WTC11 (cell line): ENCODE results near the gene SND1. TPM values are rescaled to one million over a fixed set of nuclear protein-coding genes. Genes with fewer than 3 reads are reported as not detected.

Experiments
- ATAC-seq: fragments of 200-7000 bp; cut with Tn5 transposase; 2 replicates; pipeline ENCODE4 v1.10.0; 2021; ENCODE audit warnings: mild to moderate bottlenecking, moderate library complexity
- CTCF ChIA-PET: fragments of 300-600 bp; sonication (Branson Sonifier 250); formaldehyde crosslinking; loops from one replicate; lab custom pipeline; 2021; ENCODE audit warnings: antibody characterized with exemption; lab: Charles Lee
- POLR2A ChIA-PET: fragments of 350-600 bp; sonication (Branson Sonifier 250); formaldehyde crosslinking; loops from one replicate; lab custom pipeline; 2021; ENCODE audit warnings: antibody characterized with exemption; lab: Charles Lee
- DNase-seq: peaks from one replicate; pipeline ENCODE4 v3.0.0; 2021; ENCODE audit warnings: low spot score
- H3K27ac Mint-ChIP-seq: 2 replicates; pipeline ENCODE4 v1.8.0; 2021; ENCODE audit warnings: mixed read lengths
- H3K27me3 Mint-ChIP-seq: 2 replicates; pipeline ENCODE4 v1.8.0; 2021; ENCODE audit warnings: low read depth, mild to moderate bottlenecking, moderate library complexity, mixed read lengths
- H3K36me3 Mint-ChIP-seq: 2 replicates; pipeline ENCODE4 v1.8.0; 2021; ENCODE audit warnings: mixed read lengths
- H3K4me1 Mint-ChIP-seq: 2 replicates; pipeline ENCODE4 v1.8.0; 2022; ENCODE audit warnings: mixed read lengths
- H3K4me3 Mint-ChIP-seq: 2 replicates; pipeline ENCODE4 v1.8.0; 2021; ENCODE audit warnings: mild to moderate bottlenecking, moderate library complexity, mixed read lengths
- H3K9me3 Mint-ChIP-seq: 2 replicates; pipeline ENCODE4 v1.8.0; 2021; ENCODE audit warnings: mixed read lengths
- AFF4 ChIP-seq: sonication (generic); formaldehyde crosslinking; IDR thresholded peaks from 2 replicates; pipeline ENCODE4 v1.8.1; 2023; ENCODE audit warnings: mild to moderate bottlenecking, missing genetic modification reagents, borderline replicate concordance
- ATF1 ChIP-seq: sonication (generic); formaldehyde crosslinking; IDR thresholded peaks from 2 replicates; pipeline ENCODE4 v1.8.1; 2023; ENCODE audit warnings: mild to moderate bottlenecking, moderate library complexity, missing genetic modification reagents
- CREB1 ChIP-seq: sonication (generic); formaldehyde crosslinking; IDR thresholded peaks from 2 replicates; pipeline ENCODE4 v1.8.0; 2023; ENCODE audit warnings: mild to moderate bottlenecking, missing genetic modification reagents
- CREM ChIP-seq: sonication (generic); formaldehyde crosslinking; IDR thresholded peaks from 2 replicates; pipeline ENCODE4 v1.8.1; 2022; ENCODE audit warnings: mild to moderate bottlenecking, missing genetic modification reagents, moderate library complexity
- EMX1 ChIP-seq: fragments of 250-450 bp; sonication (Bioruptor Pico); IDR thresholded peaks from 2 replicates; pipeline ENCODE4 v1.8.0; 2021; ENCODE audit warnings: mild to moderate bottlenecking
- ETV6 ChIP-seq: sonication (generic); formaldehyde crosslinking; IDR thresholded peaks from 2 replicates; pipeline ENCODE4 v1.8.1; 2022; ENCODE audit warnings: mild to moderate bottlenecking, missing genetic modification reagents
- FOXJ3 ChIP-seq: sonication (generic); formaldehyde crosslinking; IDR thresholded peaks from 2 replicates; pipeline ENCODE4 v1.9.0; 2021; ENCODE audit warnings: missing genetic modification reagents, mild to moderate bottlenecking, borderline replicate concordance
- GRHL2 ChIP-seq: fragments of 250-450 bp; sonication (Bioruptor Pico); IDR thresholded peaks from 2 replicates; pipeline ENCODE4 v1.8.0; 2022; ENCODE audit warnings: mild to moderate bottlenecking, moderate library complexity; ENCODE audit not compliant: insufficient replicate concordance, severe bottlenecking
- IRF2 ChIP-seq: sonication (generic); formaldehyde crosslinking; IDR thresholded peaks from 2 replicates; pipeline ENCODE4 v1.8.0; 2022; ENCODE audit warnings: low read depth, missing genetic modification reagents, borderline replicate concordance
- KAT7 ChIP-seq: sonication (generic); formaldehyde crosslinking; IDR thresholded peaks from 2 replicates; pipeline ENCODE4 v1.8.1; 2023; ENCODE audit warnings: missing genetic modification reagents, mild to moderate bottlenecking, borderline replicate concordance
- MXD4 ChIP-seq: fragments of 250-450 bp; sonication (Bioruptor Pico); IDR thresholded peaks from 2 replicates; pipeline ENCODE4 v1.8.0; 2021; ENCODE audit warnings: mild to moderate bottlenecking, moderate library complexity, borderline replicate concordance
- NR1H2 ChIP-seq: sonication (generic); formaldehyde crosslinking; IDR thresholded peaks from 2 replicates; pipeline ENCODE4 v1.9.0; 2021; ENCODE audit warnings: mild to moderate bottlenecking, moderate library complexity, missing genetic modification reagents
- OVOL2 ChIP-seq: fragments of 250-450 bp; sonication (Bioruptor Pico); IDR thresholded peaks from 2 replicates; pipeline ENCODE4 v1.9.0; 2021; ENCODE audit warnings: mild to moderate bottlenecking, borderline replicate concordance
- RORB ChIP-seq: fragments of 250-450 bp; sonication (Bioruptor Pico); IDR thresholded peaks from 2 replicates; pipeline ENCODE4 v1.9.0; 2021; ENCODE audit warnings: mild to moderate bottlenecking
- SP1 ChIP-seq: sonication (generic); formaldehyde crosslinking; conservative IDR thresholded peaks from 2 replicates; pipeline ENCODE4 v1.8.1; 2022; ENCODE audit warnings: missing genetic modification reagents
- ZNF416 ChIP-seq: fragments of 250-450 bp; sonication (Bioruptor Pico); IDR thresholded peaks from 2 replicates; pipeline ENCODE4 v1.9.0; 2021; ENCODE audit warnings: mild to moderate bottlenecking, inconsistent platforms
- ZNF532 ChIP-seq: fragments of 250-450 bp; sonication (Bioruptor Pico); IDR thresholded peaks from 2 replicates; pipeline ENCODE4 v1.9.0; 2021; ENCODE audit warnings: mild to moderate bottlenecking, borderline replicate concordance
- total RNA-seq: library from RNA; stranded (reverse); gene quantifications from 3 replicates; pipeline ENCODE4 v1.2.3, GENCODE V29; 2021
- TF ChIP-seq, protein P1 (sequence below): sonication (generic); formaldehyde crosslinking; IDR thresholded peaks from 2 replicates; pipeline ENCODE4 v1.8.1; 2023; ENCODE audit warnings: mild to moderate bottlenecking, moderate library complexity, missing genetic modification reagents
- TF ChIP-seq, protein P2 (sequence below): fragments of 250-450 bp; sonication (Bioruptor Pico); IDR thresholded peaks from 2 replicates; pipeline ENCODE4 v1.9.0; 2021; ENCODE audit warnings: mild to moderate bottlenecking
- TF ChIP-seq, protein P3 (sequence below): sonication (generic); formaldehyde crosslinking; conservative IDR thresholded peaks from 2 replicates; pipeline ENCODE4 v1.8.1; 2022; ENCODE audit warnings: mild to moderate bottlenecking, missing genetic modification reagents

SND1 gene
- total RNA-seq, 1 experiment from 2014 or later, result 261 TPM

DNA sequence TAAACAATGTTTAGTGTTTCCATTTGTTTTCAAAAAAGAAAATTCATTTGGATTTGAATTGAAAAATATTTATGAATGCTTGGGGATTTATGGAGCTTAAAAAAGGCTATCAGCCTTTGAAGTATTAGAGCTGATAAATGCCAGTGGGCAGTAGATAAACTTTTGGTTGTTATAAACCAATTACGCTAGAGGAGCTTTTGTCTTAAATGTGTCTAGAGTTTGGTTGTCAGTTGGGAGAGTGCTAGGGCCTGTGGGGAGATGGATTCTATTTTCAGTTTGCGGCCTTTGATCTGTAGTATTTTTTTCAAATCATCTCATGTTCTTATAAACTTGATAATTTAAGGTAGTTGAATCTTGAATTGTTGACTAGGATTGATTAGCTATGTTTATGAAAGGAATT is 104.0 kb downstream of the SND1 start:
- TF ChIP-seq IRF2 (CRISPR knock-in tag), result no peak
- no peak for TF ChIP-seq GRHL2 (CRISPR knock-in tag)
- no peak for TF ChIP-seq ZNF416 (CRISPR knock-in tag)
- TF ChIP-seq AFF4 (CRISPR knock-in tag), result no peak
- TF ChIP-seq CREB1 (CRISPR knock-in tag), result no peak
- TF ChIP-seq CREM, result no peak
- TF ChIP-seq, protein P1, sequence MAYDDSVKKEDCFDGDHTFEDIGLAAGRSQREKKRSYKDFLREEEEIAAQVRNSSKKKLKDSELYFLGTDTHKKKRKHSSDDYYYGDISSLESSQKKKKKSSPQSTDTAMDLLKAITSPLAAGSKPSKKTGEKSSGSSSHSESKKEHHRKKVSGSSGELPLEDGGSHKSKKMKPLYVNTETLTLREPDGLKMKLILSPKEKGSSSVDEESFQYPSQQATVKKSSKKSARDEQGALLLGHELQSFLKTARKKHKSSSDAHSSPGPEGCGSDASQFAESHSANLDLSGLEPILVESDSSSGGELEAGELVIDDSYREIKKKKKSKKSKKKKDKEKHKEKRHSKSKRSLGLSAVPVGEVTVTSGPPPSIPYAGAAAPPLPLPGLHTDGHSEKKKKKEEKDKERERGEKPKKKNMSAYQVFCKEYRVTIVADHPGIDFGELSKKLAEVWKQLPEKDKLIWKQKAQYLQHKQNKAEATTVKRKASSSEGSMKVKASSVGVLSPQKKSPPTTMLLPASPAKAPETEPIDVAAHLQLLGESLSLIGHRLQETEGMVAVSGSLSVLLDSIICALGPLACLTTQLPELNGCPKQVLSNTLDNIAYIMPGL (CRISPR knock-in tag), result no peak
- no peak for TF ChIP-seq ETV6 (CRISPR knock-in tag)
- H3K27me3 Mint-ChIP-seq, result no peaks in the 10 kb centered on the region
- DNase-seq (no peak), ATAC-seq (no peak)
- ChIA-PET POLR2A (no interaction called here), CTCF (interaction anchor here (0.8 to 1.7 kb wide), 3 partner anchors 30 to 44 kb away, joined by 3 to 10 read pairs (median 4); no protein-coding TSS in a partner anchor)
- no peaks in the 10 kb centered on the region for H3K9me3 Mint-ChIP-seq
- no peaks in the 10 kb centered on the region for H3K36me3 Mint-ChIP-seq
- no peak overlapping the region for H3K27ac Mint-ChIP-seq
- peaks cover 50% of the 10 kb centered on the region for H3K4me1 Mint-ChIP-seq
- no peak overlapping the region for H3K4me3 Mint-ChIP-seq

DNA sequence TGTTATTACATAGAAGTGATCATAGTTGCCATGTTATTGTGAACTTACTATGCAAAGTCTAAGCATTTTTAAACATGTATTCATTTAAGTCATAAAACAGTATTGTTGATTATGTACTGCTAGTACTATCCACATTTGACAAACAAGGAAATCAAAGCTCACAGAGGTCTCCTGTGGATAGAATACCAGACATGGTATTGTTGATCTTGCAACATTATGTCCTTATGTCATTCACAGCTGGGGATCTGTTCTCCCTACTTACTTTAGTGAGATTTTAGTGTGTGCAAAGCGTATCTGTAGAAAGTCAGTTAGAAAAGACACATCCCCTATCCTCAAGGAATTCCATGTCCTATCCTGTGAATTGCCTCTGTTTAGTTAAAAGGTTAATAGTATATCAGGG is 106.1 kb downstream of the SND1 start:
- Mint-ChIP-seq H3K4me3 (no peak overlapping the region), H3K36me3 (no peaks in the 10 kb centered on the region), H3K4me1 (peaks cover 54% of the 10 kb centered on the region), H3K27ac (no peak overlapping the region), H3K9me3 (no peaks in the 10 kb centered on the region), H3K27me3 (no peaks in the 10 kb centered on the region)
- ChIA-PET CTCF (interaction anchor here (1.9 kb wide), 1 partner anchor 35 kb away, joined by 7 read pairs; no protein-coding TSS in a partner anchor), POLR2A (no interaction called here)
- ATAC-seq (no peak), DNase-seq (no peak)
- no peak for TF ChIP-seq OVOL2 (CRISPR knock-in tag)
- TF ChIP-seq MXD4 (CRISPR knock-in tag), result no peak
- no peak for TF ChIP-seq FOXJ3 (CRISPR knock-in tag)
- TF ChIP-seq NR1H2 (CRISPR knock-in tag), result no peak
- TF ChIP-seq, protein P2, sequence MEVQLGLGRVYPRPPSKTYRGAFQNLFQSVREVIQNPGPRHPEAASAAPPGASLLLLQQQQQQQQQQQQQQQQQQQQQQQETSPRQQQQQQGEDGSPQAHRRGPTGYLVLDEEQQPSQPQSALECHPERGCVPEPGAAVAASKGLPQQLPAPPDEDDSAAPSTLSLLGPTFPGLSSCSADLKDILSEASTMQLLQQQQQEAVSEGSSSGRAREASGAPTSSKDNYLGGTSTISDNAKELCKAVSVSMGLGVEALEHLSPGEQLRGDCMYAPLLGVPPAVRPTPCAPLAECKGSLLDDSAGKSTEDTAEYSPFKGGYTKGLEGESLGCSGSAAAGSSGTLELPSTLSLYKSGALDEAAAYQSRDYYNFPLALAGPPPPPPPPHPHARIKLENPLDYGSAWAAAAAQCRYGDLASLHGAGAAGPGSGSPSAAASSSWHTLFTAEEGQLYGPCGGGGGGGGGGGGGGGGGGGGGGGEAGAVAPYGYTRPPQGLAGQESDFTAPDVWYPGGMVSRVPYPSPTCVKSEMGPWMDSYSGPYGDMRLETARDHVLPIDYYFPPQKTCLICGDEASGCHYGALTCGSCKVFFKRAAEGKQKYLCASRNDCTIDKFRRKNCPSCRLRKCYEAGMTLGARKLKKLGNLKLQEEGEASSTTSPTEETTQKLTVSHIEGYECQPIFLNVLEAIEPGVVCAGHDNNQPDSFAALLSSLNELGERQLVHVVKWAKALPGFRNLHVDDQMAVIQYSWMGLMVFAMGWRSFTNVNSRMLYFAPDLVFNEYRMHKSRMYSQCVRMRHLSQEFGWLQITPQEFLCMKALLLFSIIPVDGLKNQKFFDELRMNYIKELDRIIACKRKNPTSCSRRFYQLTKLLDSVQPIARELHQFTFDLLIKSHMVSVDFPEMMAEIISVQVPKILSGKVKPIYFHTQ, result no peak
- TF ChIP-seq, protein P3, sequence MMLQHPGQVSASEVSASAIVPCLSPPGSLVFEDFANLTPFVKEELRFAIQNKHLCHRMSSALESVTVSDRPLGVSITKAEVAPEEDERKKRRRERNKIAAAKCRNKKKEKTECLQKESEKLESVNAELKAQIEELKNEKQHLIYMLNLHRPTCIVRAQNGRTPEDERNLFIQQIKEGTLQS, result no peak
- TF ChIP-seq ATF1 (CRISPR knock-in tag), result no peak
- no peak for TF ChIP-seq RORB (CRISPR knock-in tag)
- TF ChIP-seq KAT7 (CRISPR knock-in tag), result no peak
- no peak for TF ChIP-seq EMX1 (CRISPR knock-in tag)
- no peak for TF ChIP-seq ZNF532
- TF ChIP-seq SP1 (CRISPR knock-in tag), result no peak
